ENCODE results near the gene PTPRD.
"Not testable (repeated sequence)": the region's sequence is repeated elsewhere in the genome, so short reads cannot be mapped to it uniquely, and the experiment has no call there.

PTPRD gene

DNA sequence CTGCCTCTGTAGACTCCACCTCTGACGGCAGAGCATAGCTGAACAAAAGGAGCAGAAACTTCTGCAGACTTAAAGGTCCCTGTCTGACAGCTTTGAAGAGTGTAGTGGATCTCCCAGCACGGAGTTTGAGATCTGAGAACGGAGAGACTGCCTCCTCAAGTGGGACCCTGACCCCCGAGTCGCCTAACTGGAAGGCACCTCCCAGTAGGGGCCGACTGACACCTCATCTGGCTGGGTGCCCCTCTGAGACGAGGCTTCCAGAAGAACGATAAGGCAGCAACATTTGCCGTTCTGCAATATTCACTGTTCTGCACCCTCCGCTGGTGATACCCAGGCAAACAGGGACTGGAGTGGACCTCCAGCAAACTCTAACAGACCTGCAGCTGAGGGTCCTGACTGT is 1186.3 kb downstream of the PTPRD start:
- DNase-seq = not testable (repeated sequence)

DNA sequence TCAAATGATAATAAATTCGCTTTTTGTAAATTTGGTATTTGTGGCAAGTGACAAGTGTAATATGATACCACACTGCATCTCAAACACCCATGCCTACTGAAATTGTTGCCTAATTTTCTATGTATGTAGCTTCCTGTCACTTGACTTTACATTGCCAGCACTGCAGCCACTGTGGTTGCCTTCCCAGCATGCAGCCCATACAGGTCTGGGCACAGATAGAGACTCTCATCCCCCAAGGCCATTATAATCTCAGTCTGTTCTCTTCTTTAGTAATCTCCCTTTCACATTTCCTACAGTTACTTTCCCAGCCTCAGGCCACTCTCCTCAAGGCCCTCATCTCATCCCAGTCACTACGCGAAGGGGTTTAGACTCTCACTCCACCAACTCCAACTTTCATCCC is 1200.6 kb downstream of the PTPRD start:
- DNase-seq = no peak

DNA sequence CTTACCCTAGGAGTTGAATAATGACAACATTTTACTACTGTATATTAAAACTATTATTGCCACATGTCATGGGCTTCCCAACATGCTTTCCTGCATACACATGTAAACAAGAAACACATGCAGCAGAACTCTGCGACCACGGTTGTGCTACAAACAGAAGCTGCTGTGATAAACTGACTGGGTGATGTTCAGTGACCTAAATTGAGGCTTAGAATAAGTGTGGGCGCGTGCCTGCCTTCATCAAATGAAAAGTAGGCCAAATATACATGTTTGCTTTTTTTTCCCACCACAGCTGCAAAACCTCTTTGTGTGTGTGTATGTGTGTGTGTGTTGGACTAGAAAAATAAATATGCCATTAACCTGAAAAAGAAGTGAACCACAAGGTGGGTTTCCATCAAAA is 1202.1 kb downstream of the PTPRD start:
- DNase-seq = no peak

DNA sequence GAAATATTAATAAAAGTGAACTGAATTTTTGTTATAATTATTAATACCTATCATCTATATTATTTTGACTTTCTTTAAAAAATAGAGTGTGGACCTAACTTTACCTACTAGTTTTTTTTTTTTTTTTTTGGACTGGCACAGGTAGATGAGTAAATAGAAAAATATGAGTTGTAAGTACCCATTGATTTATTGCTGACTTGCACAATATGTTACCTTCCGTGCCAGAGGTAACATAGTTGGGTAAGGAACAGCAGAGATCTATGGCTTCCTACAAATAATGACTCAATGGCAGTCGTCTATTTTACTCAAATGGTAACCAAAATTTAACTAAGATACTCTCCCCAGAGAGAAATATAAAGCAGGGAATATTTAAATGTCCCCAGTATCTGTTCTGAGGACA is 1212.8 kb downstream of the PTPRD start:
- DNase-seq = no peak

DNA sequence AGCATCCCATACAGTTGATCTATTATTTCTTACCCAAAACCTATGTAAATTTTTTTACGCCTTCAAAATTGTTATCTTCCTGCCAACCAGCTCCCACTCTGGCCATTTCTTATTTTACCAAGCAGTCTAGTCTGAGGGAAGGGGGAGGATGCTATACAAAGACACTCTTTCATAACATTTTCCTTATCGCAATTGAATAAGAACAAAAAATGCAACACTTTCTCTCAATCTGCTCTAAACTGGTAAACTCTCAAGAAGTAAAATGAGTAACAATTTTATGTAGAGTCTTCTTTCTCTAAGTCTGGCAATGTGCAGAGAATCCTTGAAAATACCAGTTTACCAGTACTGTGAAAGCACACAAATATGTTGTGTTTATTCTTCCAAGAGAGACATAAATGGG is 1216.3 kb downstream of the PTPRD start:
- no peak for DNase-seq

DNA sequence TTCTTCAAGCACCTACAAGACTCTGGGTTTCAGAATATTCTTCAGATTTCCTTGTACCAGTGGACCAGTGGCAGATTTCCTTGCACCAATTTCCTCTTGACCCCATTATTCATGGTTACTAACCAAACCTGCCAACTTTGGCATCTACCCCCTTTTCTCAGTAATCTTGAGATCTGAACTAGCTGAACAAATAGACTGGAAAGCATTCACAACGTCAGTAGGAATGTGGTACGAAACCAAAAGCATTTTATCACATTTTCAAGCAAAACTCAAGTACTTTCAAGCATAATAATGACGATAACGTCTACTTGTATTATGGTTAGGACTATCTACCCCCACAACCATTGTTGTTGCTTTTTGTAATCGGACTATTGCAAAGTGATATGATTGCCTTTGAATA is 1217.3 kb downstream of the PTPRD start:
- no peak for DNase-seq

DNA sequence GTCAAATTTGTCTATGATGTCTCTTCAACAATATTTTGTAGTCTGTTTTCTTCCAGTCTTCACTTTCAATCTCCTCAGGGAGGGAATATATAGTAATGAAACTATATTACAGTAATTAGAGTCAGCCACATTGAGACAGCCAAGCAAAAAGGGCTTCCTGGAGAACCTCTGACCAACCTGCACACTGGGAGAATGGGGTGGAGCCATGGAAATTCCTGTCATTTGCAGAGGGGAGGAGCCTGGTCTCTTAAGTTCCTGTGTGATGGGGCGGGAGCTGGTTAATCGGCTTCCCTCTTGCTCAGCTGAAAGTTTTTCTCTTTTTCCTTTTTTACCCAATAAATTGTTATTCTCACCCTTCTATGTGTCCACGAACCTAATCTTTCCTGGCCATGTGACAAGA is 1220.0 kb downstream of the PTPRD start:
- DNase-seq = no peak

DNA sequence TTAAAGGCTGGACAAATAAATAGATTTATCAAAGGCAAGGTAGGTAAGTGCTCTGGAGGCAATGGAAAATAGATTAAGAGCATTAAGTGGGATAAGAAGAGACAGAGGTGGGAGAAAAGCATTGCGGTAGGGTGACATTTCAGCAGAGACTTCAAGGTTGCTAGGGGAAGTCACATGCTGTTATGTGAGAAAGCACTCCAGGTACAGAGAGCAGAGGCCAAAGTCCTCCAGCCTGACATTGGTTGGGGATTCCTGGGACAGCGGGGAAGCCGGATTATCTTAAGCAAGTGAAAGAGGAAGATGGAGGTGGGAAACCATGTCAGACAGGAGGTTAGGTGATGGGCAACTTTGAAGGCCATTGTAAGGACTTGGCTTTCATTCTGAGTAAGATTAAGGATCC is 1222.9 kb downstream of the PTPRD start:
- no peak for DNase-seq

DNA sequence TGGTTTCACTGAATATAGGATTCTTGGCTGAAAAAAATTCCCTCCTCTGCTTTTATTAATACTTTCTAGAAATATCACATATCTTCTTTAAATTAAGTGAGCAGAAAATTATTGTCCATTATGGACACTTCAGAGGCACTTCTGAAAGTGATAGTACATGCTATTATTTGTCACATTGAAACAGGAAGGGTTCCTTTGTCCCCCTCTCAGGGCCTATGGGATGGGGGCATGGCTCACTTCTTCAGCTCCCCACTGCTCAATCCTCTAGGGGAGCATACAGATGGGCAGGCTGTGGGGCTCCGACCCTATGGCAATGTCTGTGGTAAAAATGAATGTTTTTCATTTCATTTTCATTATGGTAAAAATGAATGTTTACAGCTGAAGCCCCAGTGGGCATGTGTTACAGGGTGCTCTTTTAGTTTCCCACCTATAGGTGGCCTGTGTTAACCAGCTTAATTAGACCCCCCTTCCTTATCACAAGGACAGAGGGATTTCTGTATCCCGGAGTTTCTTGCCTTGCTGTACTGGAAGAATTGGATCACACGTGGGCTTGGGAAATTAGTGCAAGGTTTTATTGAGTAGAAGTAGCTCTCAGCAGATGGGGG is 1225.2 kb downstream of the PTPRD start:
- DNase-seq = no peak

DNA sequence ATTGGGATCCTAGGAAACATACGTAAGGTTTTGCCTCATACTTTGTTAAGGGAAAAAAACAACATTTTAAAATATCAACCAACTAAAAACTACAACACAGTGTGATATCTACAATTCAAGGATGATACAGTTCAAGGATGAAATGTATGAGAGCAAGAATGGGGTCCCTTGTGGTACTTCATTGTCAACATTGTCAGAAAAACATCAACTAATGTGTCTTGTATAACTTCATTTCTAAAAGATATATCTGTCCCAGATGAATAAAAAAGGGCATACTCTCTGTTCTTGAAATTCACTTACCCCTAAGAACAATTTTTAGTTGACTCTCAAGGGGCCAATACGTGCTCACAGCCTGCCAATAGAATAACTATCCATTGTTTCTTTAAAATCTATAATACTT is 1250.5 kb downstream of the PTPRD start:
- no peak for DNase-seq

DNA sequence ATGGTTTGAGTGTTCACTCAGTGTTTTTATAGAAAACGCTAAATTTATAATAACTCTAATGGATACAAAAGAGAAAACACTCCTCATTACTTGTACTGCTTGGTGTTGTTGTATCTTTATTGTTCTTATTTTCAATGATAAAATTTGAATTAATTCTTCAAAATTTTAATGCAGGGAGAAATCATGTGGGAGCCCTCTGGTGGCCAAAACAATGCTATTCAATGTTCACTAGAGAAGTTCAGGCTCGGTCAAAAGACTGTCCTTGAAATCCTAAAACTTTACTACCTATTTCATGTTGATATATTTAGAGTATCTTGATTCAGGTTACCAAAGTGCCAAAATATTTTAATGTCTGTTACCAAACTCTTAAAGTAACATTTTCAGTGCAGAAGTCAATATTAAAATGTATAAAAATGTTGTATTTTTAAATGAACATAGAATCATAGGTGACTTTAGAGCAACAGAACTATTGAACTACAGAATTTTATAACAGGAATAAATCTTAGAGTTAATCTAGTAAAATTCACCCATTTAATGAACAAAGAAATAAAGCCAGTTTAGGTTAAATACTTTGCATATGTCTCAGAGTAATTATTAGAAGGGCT is 1259.8 kb downstream of the PTPRD start:
- DNase-seq = no peak

DNA sequence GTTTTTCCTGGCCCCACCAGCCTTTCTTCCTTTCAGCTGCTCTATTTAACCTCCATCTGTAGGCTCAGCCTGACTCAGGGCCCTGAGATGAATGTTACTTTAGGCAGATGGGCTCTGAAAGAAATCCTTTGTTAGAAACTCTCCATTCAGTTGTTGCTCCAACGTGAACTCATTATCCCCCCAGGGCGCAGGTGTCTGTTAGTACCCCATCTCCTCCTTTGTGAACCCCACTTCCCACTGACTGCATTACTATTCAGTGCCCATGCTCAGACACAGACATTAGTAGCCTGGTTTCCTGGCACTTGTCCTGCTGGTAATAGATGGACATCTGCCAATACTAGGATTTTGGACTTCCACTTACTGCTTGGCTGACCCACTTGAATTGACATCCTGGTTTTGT is 1271.6 kb downstream of the PTPRD start:
- no peak for DNase-seq

DNA sequence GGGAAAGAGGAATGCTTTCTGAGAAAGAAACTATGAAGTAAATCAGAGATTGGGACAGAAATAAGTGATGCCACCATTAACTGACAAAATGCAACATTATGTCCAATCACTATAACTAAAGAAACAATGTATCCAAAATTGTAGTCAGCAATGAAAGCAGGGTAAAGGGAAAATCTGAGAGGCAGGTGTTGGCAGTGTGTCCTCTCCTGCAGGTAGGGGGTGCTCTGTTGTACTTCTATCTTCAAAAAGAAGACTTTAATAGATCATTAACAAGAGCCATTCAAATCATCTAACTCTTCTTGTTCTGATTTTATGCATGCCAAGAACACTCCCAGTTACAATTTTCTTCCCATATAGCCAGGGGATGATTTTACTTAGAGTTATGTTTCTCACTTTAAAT is 1275.7 kb downstream of the PTPRD start:
- no peak for DNase-seq

DNA sequence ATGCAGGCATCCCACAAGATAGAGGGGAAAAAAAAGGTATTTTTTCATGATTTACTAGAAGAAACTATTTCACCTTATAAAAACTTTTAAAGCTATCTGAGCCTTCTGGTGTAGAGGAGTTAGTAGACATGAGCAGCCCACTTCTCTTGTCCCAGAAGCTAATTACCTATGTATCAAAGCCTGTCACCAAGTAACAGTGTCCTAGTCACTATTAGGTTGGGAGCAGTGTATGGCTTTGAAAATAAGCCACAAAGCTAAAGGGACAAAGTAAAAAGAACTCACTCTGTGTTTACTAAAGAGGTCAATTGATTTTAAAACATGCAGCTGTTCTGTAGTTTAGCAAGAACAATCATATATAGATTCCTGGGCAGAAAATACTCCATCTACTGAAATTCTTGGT is 1286.1 kb downstream of the PTPRD start:
- DNase-seq = no peak

DNA sequence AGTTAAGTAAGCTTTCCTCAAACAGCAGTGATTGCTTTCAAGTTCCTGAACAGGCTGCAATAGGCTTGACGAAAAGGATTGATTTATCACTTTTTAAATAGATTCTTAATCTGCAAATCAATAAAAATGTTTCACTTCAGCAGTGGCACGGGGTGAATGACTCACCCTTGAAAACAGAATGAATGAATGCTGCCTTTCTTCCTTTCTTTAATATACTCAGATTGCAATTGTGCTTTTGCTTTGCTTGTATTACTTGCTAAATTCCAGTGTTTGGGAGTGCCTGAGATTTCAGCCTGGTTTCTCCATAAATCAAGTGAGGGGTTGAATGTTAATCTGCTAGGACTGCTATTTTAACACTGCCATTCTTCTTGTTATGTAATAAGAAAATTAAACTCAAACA is 1293.8 kb downstream of the PTPRD start:
- DNase-seq = no peak

DNA sequence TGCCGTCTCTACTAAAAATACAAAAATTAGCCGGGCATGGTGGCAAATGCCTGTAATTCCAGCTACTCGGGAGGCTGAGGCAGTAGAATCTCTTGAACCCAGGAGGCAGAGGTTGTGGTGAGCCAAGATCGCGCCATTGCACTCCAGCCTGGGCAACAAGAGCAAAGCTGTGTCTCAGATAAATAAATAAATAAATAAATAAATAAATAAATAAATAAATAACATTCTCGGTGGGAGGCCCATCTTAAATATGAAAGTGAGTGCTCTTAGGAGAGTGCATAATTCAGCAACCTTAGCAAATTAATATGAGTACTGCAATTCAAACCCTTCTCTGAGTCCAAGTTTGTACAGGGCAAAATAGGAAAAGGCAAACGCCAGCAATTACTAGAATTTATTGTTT is 1302.1 kb downstream of the PTPRD start:
- DNase-seq = not testable (repeated sequence)

DNA sequence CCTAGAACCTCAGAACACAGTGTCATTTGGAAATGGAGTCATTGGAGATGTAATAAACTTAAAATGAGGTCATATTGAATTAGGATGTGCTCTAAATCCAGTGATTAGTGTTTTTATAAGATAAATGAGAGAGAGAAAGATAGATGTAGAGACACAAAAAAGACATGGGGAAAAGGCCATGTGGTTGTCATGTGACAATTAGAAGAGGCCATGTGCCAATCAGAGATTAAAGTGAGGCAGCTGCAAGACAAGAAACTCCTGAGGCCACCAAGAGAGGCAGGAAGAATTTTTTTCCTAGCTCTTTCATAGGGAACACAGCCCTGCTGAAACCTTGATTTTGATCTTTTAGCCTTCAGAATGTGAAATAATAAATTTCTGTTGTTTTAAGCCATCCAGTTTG is 1307.2 kb downstream of the PTPRD start:
- DNase-seq = no peak

DNA sequence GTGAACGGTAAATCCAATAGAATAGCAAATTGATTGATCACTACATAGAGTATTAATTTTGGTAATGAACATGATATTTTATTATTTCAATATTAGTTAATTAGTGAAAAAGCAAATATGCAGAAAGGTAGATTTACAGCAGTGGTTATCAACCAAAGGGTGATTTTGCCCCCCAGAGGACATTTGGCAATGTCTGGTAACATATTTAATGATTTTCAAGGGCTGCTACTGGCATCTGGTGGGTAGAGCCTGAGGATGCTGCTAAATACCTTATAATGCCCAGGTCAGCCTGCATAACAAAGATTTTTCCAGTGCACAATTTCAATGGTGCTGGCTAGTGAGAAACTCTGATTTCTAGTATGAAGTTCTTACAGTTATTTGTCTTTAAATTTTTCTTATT is 1313.7 kb downstream of the PTPRD start:
- no peak for DNase-seq

DNA sequence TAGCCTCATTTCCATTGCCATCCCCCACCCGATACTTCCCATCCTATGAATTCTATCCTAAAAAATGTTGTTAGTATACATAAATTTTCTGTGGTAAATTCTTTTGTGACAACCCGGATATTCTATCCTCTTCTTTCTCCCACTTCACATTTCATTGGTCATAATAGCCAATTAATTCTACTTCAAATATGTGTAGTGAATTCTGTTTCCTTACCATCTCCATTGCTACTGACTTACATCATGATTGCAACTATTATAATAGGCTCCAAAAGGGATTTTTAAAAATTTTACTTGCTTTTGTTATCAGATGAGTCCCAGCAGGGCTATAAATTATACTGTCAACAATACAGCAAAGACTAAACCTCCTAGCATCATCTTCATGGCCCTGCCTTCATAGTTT is 1326.8 kb downstream of the PTPRD start:
- no peak for DNase-seq

DNA sequence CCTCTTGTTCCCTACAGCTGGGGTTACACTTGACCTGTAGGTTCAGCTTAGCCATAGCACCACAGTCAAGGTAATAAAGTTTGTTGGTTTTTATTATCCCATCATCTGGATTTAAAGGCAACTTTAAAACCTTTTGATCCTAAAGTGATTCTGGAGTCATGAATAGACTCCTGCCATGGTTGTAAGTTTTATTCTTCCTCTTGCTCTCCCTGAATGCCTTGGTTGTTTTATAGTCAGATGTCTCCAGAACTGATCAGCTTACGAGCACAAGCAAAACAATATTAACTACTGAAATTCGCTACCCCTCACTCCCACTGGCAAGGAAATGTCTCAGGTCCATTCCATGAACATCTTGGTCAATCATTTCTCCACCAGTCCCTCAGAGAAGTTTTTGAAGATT is 1328.6 kb downstream of the PTPRD start:
- no peak for DNase-seq

DNA sequence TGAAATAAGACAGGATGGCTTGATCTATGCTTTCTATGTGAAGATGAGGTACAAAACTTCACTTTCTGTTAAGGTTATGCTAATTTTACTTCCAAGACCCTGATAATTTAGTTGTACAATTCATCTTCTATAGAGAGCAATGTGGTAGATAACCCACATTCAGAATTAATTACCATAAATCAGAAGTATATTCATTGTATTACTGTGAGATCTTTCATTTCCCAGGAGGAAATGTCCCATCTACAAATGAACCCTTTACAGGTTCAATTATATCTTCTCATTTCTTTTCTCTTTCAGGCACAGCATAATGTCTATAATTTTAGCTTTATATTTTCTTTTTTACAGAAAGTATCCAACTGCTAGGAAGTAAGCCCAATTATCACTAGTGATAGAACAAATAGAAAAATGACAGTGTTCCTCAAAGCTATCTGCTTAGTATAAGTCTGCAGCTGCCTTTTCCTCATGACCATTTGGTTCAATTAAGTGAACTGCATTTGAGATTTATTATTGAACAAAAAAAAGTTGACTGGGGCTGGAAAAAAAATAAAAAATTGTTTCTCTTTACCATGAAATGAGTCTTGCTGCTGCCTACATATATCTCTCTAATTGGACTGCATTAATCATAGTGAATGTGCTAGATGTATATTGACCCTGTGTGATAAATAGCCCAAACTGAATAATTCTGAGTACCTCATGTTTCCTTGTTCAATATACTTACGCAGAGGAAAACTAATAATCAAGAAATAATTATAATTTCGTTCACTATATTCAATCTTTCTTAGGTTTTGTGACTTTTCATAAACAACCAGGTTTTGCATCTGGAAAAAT is 1329.4 kb downstream of the PTPRD start:
- DNase-seq = no peak

DNA sequence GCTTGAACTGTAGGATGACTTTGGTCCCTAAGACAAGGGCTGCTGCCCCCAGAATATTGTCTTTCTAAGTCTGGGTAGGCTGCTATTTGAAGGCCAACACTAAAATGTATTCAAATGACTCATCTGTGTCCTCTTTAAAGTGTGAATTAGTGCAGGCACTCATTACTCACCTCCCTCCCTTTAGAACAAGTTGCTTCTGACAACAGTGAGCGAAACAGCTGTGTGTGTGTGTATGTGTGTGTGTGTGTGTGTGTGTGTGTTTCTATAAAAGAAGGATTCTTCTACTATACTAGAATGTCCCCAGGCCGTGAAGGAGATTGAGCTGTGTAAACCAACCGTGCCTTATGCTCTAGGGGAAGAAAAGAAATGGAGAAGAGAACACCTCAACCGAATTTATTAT is 1337.2 kb downstream of the PTPRD start:
- no peak for DNase-seq

DNA sequence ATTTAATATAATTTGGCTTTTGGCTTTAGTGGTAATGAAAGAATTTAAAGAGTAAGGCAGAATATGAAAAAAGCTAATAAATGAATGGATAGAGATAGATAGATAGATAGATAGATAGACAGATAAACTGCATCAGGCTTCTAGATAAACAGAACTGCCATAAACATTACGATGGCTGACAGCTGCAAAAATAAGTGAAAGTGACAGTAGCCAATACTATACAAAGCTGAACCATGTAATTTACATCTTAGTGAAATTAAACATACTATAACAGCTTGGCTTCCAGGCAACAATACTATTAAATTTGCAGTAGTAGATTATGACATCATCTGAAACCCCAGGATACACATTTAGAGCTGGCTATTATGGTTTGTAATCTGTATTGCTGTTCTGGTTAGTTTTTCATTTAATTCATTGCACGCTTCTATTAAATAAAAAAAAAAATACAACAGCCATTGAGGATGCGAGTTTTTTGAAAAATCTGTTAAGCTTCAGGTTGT is 1354.8 kb downstream of the PTPRD start:
- no peak for DNase-seq

DNA sequence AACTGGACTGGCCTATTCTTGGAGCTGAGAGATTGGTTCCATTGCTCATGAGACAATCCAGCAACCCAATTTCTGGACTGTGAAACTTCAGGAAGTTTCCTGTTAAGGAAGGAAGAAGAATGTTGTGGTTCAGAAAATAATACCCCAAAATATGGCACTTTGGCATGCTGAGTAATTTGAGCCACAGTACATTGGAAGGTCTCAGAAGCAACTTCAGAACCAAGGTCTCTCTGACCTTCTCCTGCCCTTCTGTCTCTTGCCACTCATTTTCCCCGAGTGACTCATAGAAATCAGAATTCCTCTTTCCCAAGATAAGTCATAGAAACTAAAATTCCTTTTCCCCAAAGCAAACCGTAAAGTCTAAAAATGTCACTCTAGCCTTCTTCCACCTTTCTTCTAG is 1366.1 kb downstream of the PTPRD start:
- DNase-seq = no peak
